HepG2 (cell line): Measurements from ENCODE around the gene TSPAN17. TPM values are rescaled to one million over a fixed set of nuclear protein-coding genes. Genes with fewer than 3 reads are reported as not detected.
A peak's percentile ranks its signal among the peaks of the same experiment; 100 is the strongest.

ENCODE experiments used
- ATM ChIP-seq: fragments of 450-650 bp; IDR thresholded peaks from 2 replicates; pipeline ENCODE4 v1.7.1; 2017; ENCODE audit warnings: mild to moderate bottlenecking, borderline replicate concordance
- BRCA1 ChIP-seq: sonication (generic); formaldehyde crosslinking; IDR thresholded peaks from 2 replicates; pipeline ENCODE4 v1.4.0; 2020; ENCODE audit warnings: missing genetic modification reagents
- EED ChIP-seq: sonication (generic); formaldehyde crosslinking; IDR thresholded peaks from 2 replicates; pipeline ENCODE4 v1.5.0; 2020; ENCODE audit warnings: mild to moderate bottlenecking, missing genetic modification reagents
- FOXP1 ChIP-seq, 2 experiments: fragments of 450-650 bp in 1 of 2; IDR thresholded peaks; 2 replicates each; pipeline ENCODE4 v1.6.1; 2017 to 2018; ENCODE audit warnings: antibody characterized with exemption in 1 of 2
- HNRNPL ChIP-seq: fragments of 200-400 bp; formaldehyde crosslinking; IDR thresholded peaks from 2 replicates; pipeline ENCODE4 v1.6.1; 2017; ENCODE audit warnings: mild to moderate bottlenecking, low read depth, low read length
- KDM3A ChIP-seq: IDR thresholded peaks from 2 replicates; pipeline ENCODE4 v1.6.1; 2018; ENCODE audit warnings: low read depth, missing compliant biosample characterization
- KDM6A ChIP-seq: IDR thresholded peaks from 2 replicates; pipeline ENCODE4 v1.6.1; 2016; ENCODE audit warnings: low read depth
- PLRG1 ChIP-seq: fragments of 450-650 bp; conservative IDR thresholded peaks from 2 replicates; pipeline ENCODE4 v1.6.1; 2016
- RAD51 ChIP-seq: fragments of 450-650 bp; IDR thresholded peaks from 2 replicates; pipeline ENCODE4 v1.6.1; 2016; ENCODE audit warnings: borderline replicate concordance
- RFXAP ChIP-seq: sonication (generic); formaldehyde crosslinking; IDR thresholded peaks from 2 replicates; pipeline ENCODE4 v1.4.0; 2020; ENCODE audit warnings: missing genetic modification reagents, borderline replicate concordance
- RNF2 ChIP-seq: fragments of 450-650 bp; conservative IDR thresholded peaks from 2 replicates; pipeline ENCODE4 v1.6.1; 2016; ENCODE audit warnings: low read depth
- THYN1 ChIP-seq: sonication (generic); formaldehyde crosslinking; IDR thresholded peaks from 2 replicates; pipeline ENCODE4 v1.8.1; 2023; ENCODE audit warnings: low read depth, mild to moderate bottlenecking, moderate library complexity, missing genetic modification reagents, borderline replicate concordance
- ZFP1 ChIP-seq: IDR thresholded peaks from 2 replicates; pipeline ENCODE4 v1.6.1; 2016
- ZKSCAN1 ChIP-seq: fragments of 150-350 bp; IDR thresholded peaks from 2 replicates; pipeline ENCODE4 v1.6.1; 2014; ENCODE audit warnings: low read length
- ZNF160 ChIP-seq: sonication (generic); formaldehyde crosslinking; IDR thresholded peaks from 2 replicates; pipeline ENCODE4 v1.8.0; 2022; ENCODE audit warnings: mild to moderate bottlenecking, inconsistent platforms, missing genetic modification reagents
- ZNF883 ChIP-seq: sonication (generic); formaldehyde crosslinking; IDR thresholded peaks from 2 replicates; pipeline ENCODE4 v1.5.1; 2020; ENCODE audit warnings: mild to moderate bottlenecking, missing genetic modification reagents; ENCODE audit errors: not compliant biosample characterization
- polyA plus RNA-seq, 8 experiments: library from polyadenylated mRNA; depleted of rRNA in 3 of 8; stranded (reverse) in 7 of 8; unstranded in 1 of 8; fragments of >200 nt; fragmentation: Illumina TruSeq in 4 of 8; extraction: Trizol in 4 of 8; gene quantifications; 2 replicates each; pipeline versions ENCODE4 v1.2.1 to v1.2.3, GENCODE V29; 2011 to 2016; ENCODE audit warnings: low read depth in 4 of 8, missing spikeins in 1 of 8, mixed read lengths in 1 of 8; ENCODE audit not compliant: insufficient read depth in 1 of 8
- total RNA-seq, 5 experiments: library from RNA; depleted of rRNA; stranded (reverse); fragments of >200 nt; fragmentation: Illumina TruSeq; extraction: Trizol; gene quantifications; 2 replicates each; pipeline ENCODE4 v1.2.3, GENCODE V29; 2016; ENCODE audit warnings: low read depth in 1 of 5
- TF ChIP-seq, protein P1 (sequence below): sonication (generic); formaldehyde crosslinking; IDR thresholded peaks from 2 replicates; pipeline ENCODE4 v1.4.0; 2020; ENCODE audit warnings: mild to moderate bottlenecking, missing genetic modification reagents
- TF ChIP-seq, protein P2 (sequence below), 2 experiments: fragments of 450-650 bp in 1 of 2; sonication (generic) in 1 of 2; formaldehyde crosslinking; IDR thresholded peaks; 2 replicates each; pipeline versions ENCODE4 v1.5.0 to v1.8.0; 2020 to 2022; ENCODE audit warnings: mild to moderate bottlenecking in 1 of 2, missing genetic modification reagents in 1 of 2
- TF ChIP-seq, protein P3 (sequence below): sonication (generic); formaldehyde crosslinking; IDR thresholded peaks from 2 replicates; pipeline ENCODE4 v1.4.0; 2020; ENCODE audit warnings: missing genetic modification reagents
- TF ChIP-seq, protein P4 (sequence below): sonication (generic); formaldehyde crosslinking; IDR thresholded peaks from 2 replicates; pipeline ENCODE4 v1.9.0; 2021; ENCODE audit warnings: missing genetic modification reagents, borderline replicate concordance
- TF ChIP-seq, protein P5 (sequence below): sonication (generic); formaldehyde crosslinking; IDR thresholded peaks from 2 replicates; pipeline ENCODE4 v1.5.0; 2020; ENCODE audit warnings: mild to moderate bottlenecking, low read depth, missing genetic modification reagents, borderline replicate concordance

The TSPAN17 gene
- total and polyA plus RNA-seq, 2 of the 13 experiments (the other 11 are each of a cell fraction or from before 2014, with no cell fraction given): 11.5 to 15.0 TPM

DNA sequence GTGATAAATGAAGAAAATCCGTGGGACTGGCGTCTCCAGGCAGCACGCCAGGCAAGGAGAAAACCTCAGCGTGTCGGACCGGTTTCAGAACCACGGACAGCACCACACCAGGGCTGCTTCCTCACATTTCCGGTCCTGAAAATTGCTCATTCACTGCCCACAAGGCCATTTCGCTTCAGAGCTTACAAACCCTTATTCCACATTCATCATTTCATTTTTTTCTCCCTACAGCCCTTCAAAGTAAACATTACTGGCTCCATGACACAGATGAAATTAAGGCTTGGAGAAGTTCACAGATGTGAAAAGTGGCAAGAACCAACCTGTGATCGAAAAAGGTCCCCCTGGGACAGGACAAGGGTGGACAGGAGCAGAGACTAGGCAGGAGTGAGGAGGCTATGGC lies 35.8 kb upstream of the TSPAN17 start (continued):
- TF ChIP-seq ZFP1 (CRISPR knock-in tag) (no peak), KDM3A (CRISPR knock-in tag) (peak; percentile 66; the same call in 1 of the 2 replicates), RAD51 (no peak), HNRNPL (no peak), THYN1 (no peak), FOXP1 (IDR thresholded peaks at IDR 0.05) (no peak), FOXP1 (CRISPR knock-in tag; IDR thresholded peaks at IDR 0.05) (no peak), KDM6A (CRISPR knock-in tag) (no peak), PLRG1 (no peak), ZNF160 (CRISPR knock-in tag) (no peak), EED (CRISPR knock-in tag) (no peak), ZKSCAN1 (no peak), ZNF883 (no peak), RFXAP (CRISPR knock-in tag) (no peak), RNF2 (no peak), BRCA1 (CRISPR knock-in tag) (peak; percentile 66; the same call in 1 of the 2 replicates), ATM (no peak)
- TF ChIP-seq, protein P1, sequence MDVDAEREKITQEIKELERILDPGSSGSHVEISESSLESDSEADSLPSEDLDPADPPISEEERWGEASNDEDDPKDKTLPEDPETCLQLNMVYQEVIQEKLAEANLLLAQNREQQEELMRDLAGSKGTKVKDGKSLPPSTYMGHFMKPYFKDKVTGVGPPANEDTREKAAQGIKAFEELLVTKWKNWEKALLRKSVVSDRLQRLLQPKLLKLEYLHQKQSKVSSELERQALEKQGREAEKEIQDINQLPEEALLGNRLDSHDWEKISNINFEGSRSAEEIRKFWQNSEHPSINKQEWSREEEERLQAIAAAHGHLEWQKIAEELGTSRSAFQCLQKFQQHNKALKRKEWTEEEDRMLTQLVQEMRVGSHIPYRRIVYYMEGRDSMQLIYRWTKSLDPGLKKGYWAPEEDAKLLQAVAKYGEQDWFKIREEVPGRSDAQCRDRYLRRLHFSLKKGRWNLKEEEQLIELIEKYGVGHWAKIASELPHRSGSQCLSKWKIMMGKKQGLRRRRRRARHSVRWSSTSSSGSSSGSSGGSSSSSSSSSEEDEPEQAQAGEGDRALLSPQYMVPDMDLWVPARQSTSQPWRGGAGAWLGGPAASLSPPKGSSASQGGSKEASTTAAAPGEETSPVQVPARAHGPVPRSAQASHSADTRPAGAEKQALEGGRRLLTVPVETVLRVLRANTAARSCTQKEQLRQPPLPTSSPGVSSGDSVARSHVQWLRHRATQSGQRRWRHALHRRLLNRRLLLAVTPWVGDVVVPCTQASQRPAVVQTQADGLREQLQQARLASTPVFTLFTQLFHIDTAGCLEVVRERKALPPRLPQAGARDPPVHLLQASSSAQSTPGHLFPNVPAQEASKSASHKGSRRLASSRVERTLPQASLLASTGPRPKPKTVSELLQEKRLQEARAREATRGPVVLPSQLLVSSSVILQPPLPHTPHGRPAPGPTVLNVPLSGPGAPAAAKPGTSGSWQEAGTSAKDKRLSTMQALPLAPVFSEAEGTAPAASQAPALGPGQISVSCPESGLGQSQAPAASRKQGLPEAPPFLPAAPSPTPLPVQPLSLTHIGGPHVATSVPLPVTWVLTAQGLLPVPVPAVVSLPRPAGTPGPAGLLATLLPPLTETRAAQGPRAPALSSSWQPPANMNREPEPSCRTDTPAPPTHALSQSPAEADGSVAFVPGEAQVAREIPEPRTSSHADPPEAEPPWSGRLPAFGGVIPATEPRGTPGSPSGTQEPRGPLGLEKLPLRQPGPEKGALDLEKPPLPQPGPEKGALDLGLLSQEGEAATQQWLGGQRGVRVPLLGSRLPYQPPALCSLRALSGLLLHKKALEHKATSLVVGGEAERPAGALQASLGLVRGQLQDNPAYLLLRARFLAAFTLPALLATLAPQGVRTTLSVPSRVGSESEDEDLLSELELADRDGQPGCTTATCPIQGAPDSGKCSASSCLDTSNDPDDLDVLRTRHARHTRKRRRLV (CRISPR knock-in tag): no peak
- TF ChIP-seq, protein P2, sequence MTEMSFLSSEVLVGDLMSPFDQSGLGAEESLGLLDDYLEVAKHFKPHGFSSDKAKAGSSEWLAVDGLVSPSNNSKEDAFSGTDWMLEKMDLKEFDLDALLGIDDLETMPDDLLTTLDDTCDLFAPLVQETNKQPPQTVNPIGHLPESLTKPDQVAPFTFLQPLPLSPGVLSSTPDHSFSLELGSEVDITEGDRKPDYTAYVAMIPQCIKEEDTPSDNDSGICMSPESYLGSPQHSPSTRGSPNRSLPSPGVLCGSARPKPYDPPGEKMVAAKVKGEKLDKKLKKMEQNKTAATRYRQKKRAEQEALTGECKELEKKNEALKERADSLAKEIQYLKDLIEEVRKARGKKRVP (CRISPR knock-in tag; IDR thresholded peaks at IDR 0.05): no peak
- TF ChIP-seq, protein P3, sequence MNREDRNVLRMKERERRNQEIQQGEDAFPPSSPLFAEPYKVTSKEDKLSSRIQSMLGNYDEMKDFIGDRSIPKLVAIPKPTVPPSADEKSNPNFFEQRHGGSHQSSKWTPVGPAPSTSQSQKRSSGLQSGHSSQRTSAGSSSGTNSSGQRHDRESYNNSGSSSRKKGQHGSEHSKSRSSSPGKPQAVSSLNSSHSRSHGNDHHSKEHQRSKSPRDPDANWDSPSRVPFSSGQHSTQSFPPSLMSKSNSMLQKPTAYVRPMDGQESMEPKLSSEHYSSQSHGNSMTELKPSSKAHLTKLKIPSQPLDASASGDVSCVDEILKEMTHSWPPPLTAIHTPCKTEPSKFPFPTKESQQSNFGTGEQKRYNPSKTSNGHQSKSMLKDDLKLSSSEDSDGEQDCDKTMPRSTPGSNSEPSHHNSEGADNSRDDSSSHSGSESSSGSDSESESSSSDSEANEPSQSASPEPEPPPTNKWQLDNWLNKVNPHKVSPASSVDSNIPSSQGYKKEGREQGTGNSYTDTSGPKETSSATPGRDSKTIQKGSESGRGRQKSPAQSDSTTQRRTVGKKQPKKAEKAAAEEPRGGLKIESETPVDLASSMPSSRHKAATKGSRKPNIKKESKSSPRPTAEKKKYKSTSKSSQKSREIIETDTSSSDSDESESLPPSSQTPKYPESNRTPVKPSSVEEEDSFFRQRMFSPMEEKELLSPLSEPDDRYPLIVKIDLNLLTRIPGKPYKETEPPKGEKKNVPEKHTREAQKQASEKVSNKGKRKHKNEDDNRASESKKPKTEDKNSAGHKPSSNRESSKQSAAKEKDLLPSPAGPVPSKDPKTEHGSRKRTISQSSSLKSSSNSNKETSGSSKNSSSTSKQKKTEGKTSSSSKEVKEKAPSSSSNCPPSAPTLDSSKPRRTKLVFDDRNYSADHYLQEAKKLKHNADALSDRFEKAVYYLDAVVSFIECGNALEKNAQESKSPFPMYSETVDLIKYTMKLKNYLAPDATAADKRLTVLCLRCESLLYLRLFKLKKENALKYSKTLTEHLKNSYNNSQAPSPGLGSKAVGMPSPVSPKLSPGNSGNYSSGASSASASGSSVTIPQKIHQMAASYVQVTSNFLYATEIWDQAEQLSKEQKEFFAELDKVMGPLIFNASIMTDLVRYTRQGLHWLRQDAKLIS (CRISPR knock-in tag): no peak
- TF ChIP-seq, protein P4, sequence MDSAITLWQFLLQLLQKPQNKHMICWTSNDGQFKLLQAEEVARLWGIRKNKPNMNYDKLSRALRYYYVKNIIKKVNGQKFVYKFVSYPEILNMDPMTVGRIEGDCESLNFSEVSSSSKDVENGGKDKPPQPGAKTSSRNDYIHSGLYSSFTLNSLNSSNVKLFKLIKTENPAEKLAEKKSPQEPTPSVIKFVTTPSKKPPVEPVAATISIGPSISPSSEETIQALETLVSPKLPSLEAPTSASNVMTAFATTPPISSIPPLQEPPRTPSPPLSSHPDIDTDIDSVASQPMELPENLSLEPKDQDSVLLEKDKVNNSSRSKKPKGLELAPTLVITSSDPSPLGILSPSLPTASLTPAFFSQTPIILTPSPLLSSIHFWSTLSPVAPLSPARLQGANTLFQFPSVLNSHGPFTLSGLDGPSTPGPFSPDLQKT: no peak
- TF ChIP-seq, protein P5, sequence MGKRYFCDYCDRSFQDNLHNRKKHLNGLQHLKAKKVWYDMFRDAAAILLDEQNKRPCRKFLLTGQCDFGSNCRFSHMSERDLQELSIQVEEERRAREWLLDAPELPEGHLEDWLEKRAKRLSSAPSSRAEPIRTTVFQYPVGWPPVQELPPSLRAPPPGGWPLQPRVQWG (CRISPR knock-in tag): no peak
